GM20431 (cell line): ENCODE results near the gene TRIP6.

Experiments
- in situ Hi-C: fragments of 300-500 bp; cut with MseI, MboI; formaldehyde crosslinking; loops from one replicate; pipeline ENCODE4 v1.15.0; 2020; ENCODE audit warnings: low sequenced_read_pairs; ENCODE audit not compliant: unreplicated experiment

Gene TRIP6

DNA sequence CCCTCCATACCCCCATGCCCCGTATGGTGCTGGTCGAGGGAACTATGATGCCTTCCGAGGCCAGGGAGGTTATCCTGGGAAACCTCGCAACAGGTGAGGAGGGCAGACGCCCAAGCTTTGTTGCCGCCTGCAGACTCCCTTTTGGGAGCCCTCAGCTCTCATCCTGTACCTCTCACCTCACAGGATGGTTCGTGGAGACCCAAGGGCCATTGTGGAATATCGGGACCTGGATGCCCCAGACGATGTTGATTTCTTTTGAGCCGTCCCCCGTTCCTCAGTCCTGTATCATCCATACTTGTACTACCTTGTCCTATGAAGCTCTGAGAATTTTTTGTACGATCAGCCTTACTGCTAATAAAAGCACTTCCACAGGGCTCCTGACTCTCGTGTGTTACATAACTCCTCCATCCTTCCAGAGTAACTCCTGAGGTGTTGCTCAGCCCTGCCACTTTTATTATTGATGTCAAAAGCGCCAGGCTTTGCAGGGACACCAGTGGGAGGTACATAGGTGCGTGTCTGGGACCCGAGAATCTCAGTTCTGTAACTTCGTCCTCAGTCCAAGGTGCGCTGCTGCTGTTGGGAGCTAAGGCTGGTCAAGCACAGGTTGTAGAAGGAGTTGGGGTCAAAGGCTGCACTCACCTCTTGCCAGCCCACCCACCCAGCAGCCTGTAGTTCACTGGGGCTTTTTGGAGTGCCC is 21.3 kb downstream of the TRIP6 start:
- in situ Hi-C loops: no loop called here

DNA sequence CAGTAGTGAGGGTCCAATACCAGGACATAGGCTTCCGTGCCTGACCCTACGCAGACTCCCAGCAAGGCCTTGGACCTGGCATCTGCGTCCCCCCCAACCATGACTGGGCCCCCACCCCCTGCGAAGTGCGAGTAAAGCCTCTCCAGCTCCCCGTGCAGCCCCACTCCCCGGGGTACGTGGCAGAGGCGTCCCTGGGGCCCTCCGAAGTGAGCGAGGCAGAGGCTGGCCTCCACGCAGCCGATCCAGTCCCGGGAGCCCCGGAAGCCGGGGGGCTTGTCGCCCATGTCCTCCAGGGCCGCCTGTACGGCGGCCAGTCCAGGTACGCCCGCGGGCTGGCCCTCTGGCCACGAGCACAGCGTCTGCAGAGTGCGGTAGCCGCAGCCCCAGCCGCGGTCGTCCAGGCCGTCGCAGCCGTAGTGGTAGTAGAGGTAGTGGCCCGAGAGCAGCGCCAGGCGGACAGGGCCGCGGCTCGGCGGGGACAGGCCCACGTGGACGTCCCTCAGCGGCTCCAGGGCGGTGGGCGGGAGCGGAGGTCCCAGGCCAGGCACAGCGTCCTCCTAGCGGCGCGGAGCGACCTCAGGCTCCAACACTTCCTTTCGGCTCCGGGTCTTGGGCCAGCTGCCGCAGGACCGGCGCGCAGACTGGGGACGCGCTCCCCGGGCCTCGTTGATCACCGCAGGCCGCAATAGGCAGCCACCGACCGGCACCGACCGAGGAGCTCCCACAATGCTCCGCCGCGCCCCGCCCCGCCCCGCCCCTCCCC is 22.0 kb downstream of the TRIP6 start, which contains the start of gene UFSP1:
TSS of gene UFSP1 (minus strand) at position 728 of the 763 bp plus-strand sequence. CDS start at position 284, 444 bp downstream.
- in situ Hi-C loops: no loop called here

DNA sequence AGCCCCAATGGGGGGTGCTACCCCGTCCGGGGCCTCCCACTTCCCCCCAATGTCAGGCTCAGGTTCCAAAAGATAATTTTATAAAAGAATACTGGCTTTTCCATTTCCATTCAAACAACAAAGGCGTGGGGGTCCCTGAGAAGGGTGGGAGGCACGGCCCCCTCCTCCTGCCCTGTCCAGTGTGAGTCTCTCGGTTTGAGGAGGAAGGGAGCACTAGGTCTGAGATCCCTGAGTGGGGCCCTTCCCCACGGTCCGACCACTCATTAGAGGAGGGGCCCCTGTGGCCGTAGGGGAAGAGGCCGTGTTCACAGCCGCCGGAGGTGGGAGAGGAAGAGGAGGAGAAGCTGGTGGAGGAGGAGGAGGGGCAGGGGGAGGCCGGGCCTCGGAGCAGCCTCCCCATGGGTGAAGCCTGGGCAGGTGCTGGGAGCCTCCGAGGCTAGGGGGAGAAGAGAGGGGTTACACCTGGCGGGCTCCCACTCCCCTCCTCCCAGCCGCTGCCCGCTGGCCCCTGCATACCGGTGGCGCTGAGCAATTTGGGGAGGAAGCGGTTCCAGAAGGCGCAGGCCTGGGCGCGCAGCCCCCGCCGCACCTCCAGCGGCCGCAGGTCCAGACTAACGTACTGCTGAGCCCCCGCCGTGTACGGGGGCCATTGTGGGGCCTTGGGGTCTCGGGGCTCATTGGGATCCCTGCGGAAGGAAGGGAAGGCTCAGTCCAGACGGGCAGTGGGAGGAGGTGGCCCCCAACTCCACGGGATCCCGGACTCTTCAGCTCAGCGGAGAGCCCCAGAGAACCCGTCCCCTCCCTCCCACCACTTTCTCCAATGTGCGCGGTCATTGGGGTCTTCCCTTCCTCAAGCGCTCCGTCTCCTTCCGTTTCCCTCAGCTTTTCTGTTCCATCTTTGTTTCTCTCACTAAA is 23.7 kb downstream of the TRIP6 start:
- in situ Hi-C loops: no loop called here

DNA sequence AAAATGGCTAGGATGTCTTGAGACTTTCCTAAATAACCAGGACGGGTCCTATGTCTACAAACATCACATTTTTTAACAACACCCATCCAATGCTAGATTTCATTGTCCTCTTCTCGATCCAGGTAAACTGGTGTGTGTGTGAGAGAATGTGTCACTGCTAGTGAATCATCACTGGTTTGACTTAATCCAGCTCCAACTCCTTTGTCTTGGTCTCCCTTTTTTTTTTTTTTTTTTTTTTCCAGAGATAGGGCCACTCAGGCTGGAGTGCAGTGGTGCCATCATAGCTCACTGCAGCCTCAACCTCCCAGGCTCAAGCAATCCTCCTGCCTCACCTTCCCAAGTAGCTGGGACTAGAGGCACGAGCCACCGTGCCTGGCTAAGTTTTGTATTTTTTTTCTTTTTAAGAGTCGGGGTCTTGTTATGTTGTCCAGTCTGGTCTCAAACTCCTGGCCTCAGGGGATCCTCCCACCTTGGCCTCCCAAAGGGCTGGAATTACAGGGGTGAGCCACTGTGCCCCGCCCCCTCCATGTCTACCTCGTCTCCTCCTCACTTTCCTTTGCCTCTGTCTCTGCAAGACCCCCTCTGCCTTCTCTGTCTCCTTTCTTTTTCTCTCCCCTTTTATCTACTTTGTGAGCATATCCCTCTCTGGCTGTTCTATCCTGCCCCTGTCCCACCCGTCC is 24.5 kb downstream of the TRIP6 start:
- in situ Hi-C loops: no loop called here

DNA sequence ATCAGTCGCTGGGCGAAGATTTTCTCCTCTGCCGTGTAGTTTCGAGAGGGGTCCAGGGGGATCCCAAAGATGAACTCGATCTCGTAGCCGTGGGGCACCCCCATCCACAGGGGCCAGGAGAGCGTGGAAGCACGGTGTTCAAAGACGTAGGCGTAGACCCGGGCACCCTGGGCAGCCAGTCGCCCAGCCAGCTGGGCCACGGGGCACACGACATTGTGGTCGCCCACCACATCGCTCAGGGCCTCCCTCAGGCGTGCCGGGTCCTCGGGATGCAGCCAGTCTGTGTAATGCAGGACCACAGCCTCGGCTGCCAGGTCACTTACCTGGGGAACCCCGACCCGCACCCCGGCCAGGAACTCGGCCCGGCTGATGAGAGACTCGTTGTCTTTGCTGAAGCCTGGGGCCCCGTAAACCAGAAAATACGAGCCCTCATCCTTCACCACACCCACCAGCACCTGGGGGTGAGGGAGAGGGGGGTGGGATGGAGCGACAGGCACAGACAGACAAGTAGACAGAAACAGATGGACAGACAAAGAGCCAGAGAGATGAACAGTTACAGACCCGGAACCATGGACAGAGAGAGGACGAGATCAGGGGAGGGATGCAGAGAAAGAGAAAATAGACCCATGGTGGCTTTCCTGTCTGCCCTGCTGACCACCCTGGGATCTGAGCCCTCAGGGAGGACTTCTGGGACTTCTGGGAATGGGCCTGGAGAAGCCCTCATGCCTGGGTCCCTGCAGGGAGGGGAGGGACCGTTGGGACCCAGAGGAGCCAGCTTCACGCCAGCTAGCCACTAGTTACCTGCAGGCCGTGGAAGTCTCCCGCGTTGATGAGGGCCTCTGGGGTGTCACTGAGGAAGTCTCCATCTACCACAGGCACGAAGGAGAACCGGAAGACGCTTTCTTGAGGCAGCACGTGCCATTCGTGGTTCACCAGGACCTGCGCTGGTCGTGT is 25.5 kb downstream of the TRIP6 start:
- in situ Hi-C loops: no loop called here

DNA sequence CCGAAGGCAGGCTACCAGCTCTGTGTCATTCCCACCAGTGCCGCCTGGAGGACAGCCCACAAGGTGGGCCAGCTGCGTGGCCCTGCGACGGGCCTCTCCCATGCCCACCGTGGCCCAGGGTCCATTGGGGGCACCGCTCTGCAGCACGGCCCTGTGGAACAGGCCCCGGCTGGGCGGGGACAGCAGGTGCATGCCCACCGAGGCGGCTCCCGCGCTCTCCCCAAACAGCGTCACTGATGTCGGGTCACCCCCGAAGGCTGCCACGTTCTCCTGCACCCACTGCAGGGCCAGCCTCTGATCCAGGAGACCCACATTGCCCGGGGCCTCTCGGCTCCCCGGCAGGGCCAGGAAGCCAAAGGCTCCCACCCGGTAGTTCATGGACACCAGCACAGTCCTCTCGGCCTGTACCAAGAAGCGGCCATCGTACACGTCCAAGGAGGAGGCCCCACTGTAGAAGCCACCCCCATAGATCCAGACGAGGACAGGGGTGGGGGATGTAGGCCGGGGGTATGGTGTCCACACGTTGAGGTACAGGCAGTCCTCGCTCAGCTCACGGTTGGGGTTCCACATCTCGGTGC is 26.2 kb downstream of the TRIP6 start:
- in situ Hi-C loops: no loop called here

DNA sequence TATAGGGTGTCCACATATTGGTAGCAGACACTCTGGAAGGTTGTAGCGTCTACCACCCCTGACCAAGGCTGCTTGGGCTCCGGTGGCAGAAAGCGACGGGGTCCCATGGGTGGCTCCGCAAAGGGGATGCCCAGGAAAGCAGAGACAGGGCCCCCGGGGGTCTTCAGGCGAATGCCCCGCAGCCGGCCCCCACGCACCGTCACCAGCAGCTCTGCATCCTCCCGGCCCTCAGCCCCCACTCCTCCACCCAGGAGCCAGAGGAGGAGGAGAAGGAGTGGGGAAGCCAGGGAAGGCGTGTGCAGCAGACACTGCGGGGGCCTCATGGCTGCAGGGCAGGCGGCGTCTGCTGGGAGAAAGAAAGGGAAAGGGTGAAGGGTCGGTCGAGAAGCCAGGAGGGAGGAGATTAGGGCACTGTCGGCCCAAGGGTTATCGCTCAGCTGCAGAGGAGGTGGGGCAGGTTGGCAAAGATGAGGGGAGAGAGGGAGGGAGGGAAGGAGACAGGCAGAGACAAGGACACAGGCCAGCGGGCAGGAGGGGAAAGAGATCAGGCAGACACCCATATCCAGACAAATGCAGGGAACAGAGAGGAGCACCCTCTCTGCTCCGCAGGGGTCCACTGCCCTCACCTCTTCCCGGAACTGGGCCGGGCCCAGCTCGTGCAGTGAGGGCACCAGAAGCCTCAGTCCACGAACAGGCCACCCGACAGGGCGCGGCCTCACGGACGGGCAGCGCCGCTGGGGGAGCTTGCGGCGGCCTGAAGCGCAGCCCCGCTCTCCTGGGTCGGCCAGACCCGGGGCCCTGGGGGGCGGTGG is 26.9 kb downstream of the TRIP6 start:
- in situ Hi-C loops: no loop called here

DNA sequence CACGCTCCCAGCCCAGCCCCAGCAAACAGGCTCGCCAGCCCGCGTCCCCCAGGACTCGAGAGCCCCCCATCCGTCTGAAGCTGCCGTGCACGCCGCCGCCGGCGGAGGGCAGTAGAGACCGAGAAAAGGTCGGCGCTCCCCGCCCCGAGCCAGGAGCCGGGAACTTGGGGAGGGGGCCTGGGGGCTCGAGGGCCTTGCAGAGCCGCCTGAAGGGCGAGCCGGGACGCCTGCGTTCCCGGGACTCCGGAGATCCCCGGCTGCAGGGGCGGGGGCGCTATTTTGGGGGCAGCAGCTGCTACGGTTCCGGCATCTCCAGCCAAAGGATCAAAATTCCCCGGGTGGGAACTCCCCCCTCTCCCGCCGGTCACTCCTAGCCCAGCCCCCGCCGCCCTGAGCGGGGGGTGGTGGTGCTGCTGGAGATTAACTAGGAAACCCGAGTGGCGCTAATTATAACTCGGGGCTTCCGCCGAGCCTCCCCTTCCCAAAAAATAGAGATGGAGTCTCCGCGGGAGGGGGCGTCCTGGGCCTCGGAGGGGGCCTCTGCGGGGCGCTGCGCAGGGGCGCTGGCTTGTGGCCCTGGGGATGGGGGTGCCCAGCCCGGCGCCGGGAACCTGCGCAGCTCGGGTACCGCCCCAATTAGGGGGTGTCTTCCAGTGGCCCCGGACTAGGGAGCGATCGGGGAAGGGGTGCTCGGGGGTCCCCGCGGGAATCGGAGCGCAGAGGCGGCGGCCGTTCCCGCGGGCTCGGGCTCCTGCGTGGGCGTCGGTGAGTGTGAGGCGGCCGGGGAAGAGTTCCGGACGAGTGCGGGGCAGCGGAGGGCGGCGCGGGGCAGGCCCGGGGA is 27.9 kb downstream of the TRIP6 start:
- in situ Hi-C loops: no loop called here

DNA sequence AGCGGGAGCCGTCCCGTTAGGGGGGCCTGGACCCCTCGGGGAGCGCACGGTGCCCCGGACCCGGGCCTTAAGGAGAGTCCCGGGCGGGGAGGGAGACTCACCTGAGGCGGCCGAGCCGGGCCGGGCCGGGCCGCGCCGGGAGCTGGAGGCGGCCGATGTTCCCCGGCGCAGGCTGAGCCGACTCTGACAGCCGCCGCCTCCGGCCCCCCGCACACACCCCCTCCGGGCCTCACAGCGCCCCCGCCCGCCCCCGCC is 28.4 kb downstream of the TRIP6 start, which contains the start of gene ACHE:
TSS of gene ACHE (minus strand) at position 188 of the 255 bp plus-strand sequence. CDS start 1,656 bp downstream, outside the sequence.
- in situ Hi-C loops: no loop called here

DNA sequence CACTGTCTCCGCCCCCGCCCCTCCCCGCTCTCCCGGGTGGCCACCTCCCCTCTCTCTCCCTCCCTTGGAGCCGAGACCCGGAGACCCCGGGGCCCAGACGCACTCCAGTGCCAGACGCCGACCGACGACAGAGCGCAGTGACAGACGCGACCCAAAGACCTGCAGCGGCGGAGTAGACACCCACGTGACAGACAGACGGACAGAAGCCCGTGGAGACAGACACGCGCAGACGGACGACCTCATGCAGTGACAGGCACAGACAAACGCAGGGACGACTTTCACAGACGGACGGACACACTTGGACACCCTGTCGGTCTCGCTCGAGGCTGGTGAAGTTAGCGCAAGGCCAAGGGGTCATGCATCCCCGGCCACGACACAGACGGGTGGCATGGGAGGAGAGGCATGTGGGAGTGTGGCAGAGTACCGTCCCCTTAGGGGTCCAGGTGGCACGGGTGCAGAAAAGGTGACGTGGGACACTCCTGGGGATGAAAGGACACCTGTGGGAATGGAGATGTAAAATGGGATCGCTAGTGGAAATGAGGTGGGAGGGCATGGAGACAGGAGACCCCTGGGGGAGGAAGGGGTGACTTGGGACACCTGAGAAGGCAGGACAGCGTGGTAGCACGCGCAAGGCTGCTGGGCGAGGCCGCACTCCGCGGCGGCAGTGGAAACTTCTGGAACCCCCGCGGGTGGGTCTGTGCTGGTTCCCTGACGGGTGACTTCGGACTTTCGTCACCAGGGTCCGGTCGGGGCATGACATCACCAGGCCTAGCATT is 29.0 kb downstream of the TRIP6 start:
- in situ Hi-C loops: no loop called here

DNA sequence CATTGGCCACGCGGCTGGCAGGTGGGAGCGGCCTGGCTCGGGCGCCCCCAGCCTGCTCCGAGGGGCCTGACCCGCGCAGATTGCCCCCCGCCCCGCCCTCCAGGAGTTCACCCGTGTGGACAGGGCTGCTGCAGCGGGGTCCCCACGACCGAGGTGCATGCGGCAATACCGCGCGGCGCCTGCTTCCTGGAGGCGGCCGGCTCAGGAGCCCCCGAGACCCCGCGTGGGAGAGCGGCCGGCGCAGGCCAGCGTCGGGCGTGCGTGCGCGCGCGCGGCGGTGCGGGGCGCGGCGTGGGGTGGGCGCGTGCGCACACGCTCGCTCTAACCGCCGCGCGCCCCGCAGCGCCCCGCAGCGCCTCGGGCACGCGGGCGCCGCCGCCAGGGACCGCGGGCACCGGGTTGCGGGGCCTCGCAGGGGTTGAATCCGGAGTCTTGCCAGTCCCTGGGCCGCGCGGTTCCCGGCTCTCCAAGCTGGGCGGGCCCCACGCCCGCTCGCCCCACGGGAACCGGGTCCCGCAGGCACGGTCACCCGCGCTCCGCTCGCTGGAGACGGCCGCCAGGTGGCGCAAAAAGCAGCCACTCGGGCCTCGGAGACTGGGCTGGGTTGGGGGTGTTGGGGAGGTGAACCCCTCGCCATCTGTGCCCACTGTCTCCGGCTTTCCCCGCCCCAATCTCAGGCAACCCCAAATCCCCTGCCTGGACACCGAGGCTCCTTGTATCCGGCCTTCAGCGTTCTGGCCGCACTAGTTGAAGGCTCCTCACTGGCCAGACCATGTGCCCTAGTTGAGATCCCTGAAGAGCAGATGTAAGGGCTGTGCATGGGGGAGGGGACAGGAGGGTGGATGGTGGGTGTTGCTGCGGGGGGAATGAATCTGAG is 29.8 kb downstream of the TRIP6 start:
- in situ Hi-C loops: no loop called here

DNA sequence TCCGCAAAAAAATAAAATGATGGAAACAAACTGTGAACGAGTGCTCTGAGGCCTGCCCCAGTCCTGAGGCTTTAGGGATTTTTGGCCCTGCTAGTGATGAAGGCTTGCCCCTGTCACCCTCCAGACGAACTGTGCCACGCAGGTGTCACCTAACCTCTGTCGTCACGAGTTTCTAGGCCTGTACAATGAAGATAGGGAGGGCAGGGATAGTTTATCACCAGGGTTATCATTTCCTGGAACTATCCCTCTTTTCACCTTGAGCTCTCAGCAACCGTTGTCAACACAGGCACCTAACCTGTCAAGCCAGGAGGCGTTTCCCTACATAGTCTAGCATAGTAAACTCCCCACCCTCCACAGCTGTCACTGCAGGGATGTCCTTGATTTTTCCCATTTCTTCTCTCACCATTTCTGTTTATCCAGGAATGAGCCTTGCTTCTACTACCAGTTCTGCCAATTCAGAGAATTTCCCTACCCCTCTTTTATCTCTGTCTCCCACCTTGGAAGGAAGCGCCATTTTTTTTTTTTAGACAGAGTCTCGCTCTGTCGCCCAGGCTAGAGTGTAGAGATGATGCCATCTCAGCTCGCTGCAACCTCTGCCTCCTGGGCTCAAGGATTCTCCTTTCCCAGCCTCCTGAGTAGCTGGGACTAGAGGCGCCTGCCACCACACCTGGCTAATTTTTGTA is 30.7 kb downstream of the TRIP6 start:
- in situ Hi-C loops: no loop called here

DNA sequence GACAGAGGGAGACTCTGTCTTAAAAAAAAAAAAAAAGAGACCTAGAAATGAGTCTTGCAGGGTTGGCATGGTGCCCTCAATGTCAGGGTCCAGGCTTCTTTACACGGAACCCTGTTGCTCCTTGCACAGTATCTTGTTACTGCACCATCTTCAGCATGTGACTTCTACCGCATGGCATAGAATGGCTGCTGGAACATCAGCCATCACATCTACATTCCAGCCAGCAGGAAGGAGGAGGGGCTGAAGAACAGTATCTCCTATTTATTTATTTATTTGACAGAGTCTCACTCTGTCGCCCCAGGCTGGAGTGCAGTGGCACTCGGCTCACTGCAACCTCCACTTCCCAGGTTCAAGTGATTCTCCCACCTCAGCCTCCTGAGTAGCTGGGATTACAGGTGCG is 32.2 kb downstream of the TRIP6 start:
- in situ Hi-C loops: no loop called here

DNA sequence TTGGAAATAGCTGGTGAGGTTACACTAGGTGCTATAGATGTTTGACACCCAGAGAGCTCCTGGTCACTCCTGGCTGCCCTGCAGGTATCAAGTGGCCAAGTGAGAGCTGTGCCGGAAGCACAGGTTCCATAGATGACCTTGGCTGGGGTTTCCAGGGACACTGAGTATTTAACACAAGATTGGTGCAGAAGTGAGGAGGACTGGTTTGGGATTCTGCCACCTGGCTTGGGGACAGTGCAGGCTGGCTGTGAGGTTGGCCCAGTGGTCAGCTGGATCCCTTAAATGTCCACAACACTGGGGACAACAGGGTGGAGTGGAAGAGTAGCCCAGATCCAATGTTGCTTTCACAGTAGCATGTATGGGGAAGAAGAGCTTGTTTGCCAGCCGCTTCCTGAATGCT is 33.8 kb downstream of the TRIP6 start:
- in situ Hi-C loops: loop anchor here (10.0 kb wide), 1 partner anchor 154 kb away; no protein-coding TSS in a partner anchor

DNA sequence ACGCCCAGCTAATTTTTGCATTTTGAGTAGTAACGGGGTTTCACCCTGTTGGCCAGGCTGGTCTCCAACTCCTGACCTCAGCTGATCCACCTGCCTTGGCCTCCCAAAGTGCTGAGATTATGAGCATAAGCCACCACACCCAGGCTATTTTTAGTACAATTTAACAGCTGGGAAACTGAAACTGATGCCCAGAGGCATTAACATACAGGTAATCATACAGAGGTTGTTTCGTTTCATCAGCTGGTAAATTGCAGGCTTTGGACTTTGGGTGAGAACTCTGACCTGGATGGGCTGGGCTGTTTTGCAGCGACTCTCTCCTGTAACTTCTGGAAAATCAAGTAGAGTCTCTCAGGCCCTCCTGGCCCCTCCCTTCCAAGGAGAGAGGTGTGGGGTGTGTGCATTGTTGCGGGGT is 34.7 kb downstream of the TRIP6 start:
- in situ Hi-C loops: loop anchor here (10.0 kb wide), 1 partner anchor 153 kb away; no protein-coding TSS in a partner anchor
